ENCODE results near the gene SRSF10. TPM values are rescaled to one million over a fixed set of nuclear protein-coding genes. Genes with fewer than 3 reads are reported as not detected.
"Not testable (repeated sequence)": the region's sequence is repeated elsewhere in the genome, so short reads cannot be mapped to it uniquely, and the experiment has no call there.

Gene SRSF10
- total RNA-seq, 1 donor from 2014 or later, result 192 TPM

DNA sequence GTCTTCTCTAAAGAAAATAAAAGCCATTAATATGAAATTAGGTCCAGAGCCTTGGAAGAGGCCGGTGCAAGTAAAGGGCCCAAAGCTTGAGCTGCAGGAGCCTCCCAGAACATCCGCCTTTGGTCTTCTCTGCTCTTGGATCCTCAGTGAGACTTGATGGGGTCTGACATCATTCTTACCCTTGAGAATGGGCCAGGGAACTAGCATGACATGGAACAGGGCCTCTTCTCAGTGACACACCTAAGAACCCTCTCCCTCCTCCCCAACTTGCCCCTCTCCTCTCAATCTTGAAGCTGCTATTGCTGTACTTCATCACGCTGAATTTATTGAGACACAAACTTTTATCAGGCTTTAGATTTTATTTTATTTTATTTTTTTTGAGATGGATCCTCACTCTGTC, 40.3 kb upstream of the SRSF10 start:
- ChIA-PET CTCF (no interaction called here), POLR2A (no interaction called here)
- H3K36me3 Mint-ChIP-seq (ENCODE audit: low read depth), result no peaks in the 10 kb centered on the region
- H3K27me3 Mint-ChIP-seq, result peaks cover 4% of the 10 kb centered on the region
- TF ChIP-seq, protein P1, sequence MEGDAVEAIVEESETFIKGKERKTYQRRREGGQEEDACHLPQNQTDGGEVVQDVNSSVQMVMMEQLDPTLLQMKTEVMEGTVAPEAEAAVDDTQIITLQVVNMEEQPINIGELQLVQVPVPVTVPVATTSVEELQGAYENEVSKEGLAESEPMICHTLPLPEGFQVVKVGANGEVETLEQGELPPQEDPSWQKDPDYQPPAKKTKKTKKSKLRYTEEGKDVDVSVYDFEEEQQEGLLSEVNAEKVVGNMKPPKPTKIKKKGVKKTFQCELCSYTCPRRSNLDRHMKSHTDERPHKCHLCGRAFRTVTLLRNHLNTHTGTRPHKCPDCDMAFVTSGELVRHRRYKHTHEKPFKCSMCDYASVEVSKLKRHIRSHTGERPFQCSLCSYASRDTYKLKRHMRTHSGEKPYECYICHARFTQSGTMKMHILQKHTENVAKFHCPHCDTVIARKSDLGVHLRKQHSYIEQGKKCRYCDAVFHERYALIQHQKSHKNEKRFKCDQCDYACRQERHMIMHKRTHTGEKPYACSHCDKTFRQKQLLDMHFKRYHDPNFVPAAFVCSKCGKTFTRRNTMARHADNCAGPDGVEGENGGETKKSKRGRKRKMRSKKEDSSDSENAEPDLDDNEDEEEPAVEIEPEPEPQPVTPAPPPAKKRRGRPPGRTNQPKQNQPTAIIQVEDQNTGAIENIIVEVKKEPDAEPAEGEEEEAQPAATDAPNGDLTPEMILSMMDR (IDR thresholded peaks at IDR 0.05), result no peak
- H3K9me3 Mint-ChIP-seq, result no peaks in the 10 kb centered on the region
- H3K4me3 Mint-ChIP-seq, result no peak overlapping the region
- H3K4me1 Mint-ChIP-seq, result peaks cover 3% of the 10 kb centered on the region
- no peak overlapping the region for H3K27ac Mint-ChIP-seq
- DNase-seq (no peak), ATAC-seq (ENCODE audit: low read depth) (no peak)
- intact Hi-C loops (cut with micrococcal nuclease), result no loop called here

DNA sequence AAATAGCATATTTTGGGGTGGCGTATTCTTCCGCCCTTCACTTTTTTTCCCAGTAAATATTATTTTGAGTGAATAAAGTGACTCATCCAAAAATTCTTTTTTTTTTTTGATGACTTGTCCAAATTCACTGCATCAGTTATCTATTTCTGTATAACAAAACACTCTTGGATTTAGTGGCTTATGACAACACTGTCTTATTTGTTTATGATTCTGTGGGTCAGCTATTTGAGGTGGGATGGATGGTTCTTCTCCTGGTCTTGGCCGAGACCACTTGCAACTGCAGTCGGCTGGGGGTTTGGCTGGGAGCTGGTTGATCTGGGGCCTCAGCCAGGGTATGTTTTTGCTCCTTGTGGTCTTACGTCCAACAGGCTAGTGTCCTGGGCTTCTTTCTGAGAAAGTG, 39.9 kb upstream of the SRSF10 start:
- Mint-ChIP-seq H3K27me3 (peaks cover 7% of the 10 kb centered on the region), H3K4me3 (no peak overlapping the region), H3K27ac (no peak overlapping the region), H3K36me3 (ENCODE audit: low read depth) (no peaks in the 10 kb centered on the region), H3K4me1 (no peaks in the 10 kb centered on the region), H3K9me3 (no peaks in the 10 kb centered on the region)
- POLR2A ChIA-PET, result no interaction called here
- intact Hi-C loops (cut with micrococcal nuclease), result no loop called here
- DNase-seq (no peak), ATAC-seq (ENCODE audit: low read depth) (no peak)
- TF ChIP-seq, protein P1 (IDR thresholded peaks at IDR 0.05), result no peak
- CTCF ChIA-PET, result no interaction called here

DNA sequence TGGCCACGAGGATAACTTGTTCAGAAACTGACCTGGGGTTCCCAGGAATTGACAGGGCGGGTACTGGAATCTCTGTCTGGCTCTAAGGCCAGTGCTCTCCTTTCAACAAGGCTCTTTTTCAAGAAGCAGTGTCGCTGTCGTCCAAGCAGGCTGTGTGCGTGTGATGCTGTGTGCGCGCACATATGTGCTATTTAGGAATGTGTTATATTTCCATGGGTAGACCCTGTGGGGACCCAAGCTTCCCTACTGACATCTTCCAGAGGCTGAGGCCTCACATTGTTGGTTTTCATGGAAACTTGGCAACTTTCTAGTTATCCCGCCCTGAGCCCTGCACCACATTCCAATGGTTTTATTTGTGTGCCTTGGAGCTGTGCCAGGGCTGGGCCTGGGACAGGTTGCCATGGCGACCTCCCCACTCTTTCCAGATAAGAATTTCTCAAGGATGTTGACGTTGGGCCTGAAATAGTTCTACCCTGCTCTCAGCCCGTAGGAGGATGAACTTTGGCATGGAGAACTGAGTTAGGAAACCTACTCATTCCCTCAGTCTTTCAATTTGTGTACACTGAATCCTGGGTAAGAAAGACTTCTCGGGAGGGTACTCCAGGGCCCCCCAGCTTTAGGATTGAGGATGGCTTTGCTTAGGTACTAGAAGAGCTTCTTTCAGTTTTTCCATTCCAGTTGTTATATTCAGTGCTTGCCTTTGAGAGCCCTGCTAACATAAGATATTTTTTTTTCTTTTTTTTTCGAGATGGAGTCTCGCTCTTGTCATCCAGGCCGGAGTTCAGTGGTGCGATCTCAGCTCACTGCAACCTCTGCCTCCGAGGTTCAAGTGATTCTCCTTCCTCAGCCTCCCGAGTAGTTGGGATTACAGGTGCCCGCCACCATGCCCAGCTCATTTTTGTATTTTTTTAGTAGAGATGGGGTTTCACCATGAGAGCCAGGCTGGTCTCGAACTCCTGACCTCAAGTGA, 38.8 kb upstream of the SRSF10 start:
- intact Hi-C loops (cut with micrococcal nuclease), result no loop called here
- peaks cover 9% of the 10 kb centered on the region for H3K27me3 Mint-ChIP-seq
- no peaks in the 10 kb centered on the region for H3K4me1 Mint-ChIP-seq
- DNase-seq, result no peak
- ChIA-PET CTCF (no interaction called here), POLR2A (interaction anchor here (0.6 to 0.7 kb wide), 2 partner anchors 11 to 1634 kb away, joined by 3 to 5 read pairs; no protein-coding TSS in a partner anchor)
- no peak for ATAC-seq (ENCODE audit: low read depth)
- H3K27ac Mint-ChIP-seq, result no peak overlapping the region
- no peaks in the 10 kb centered on the region for H3K9me3 Mint-ChIP-seq
- H3K36me3 Mint-ChIP-seq (ENCODE audit: low read depth), result no peaks in the 10 kb centered on the region
- TF ChIP-seq, protein P1 (IDR thresholded peaks at IDR 0.05), result no peak
- H3K4me3 Mint-ChIP-seq, result no peak overlapping the region

DNA sequence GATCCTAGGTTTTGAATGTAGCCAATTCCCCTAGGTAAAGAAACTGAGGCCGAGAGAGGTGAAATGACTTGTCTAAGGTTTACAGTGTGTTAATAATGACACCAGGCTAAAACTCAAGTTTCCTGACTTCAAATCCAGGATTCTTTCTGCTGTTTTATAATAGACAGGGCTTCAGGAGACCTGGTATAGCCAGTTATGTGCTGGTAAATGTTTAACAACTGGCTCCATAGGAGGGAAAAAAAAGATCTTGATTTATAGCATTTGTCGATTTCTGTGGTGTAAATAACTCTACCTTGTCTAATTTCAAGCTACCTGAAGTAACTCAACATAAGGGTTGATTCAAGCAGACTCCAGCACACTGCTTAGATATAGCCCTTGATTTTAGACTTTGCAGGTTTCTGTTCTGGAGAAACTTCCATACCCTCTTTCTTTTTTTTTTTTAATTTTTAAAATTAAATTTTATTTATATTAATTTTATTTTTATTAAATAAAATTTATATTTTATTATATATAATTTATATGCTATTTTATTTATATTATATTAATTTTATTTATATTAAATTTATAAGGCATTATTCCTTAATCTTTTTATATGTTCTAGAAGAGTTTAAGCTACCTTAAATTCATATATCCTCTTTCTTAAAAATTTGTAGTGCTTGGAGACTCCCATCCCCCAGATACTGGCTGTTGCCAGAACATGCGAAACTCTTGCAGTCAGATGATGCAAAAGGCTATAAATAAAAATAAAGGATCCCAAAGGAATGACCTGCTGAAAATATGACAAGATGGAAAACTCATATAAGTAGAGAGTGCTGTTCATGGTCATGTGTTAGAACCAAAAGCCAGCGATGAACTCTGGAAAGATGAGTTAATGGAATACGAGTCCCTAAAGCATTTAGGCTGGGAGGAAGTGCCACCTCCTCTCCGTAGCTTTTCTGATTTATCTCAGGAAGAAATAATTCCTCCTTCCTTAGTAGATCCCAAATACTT, 35.4 kb upstream of the SRSF10 start:
- H3K27me3 Mint-ChIP-seq, result peaks cover 17% of the 10 kb centered on the region
- no peak overlapping the region for H3K4me3 Mint-ChIP-seq
- no peaks in the 10 kb centered on the region for H3K9me3 Mint-ChIP-seq
- ChIA-PET CTCF (no interaction called here), POLR2A (no interaction called here)
- ATAC-seq (ENCODE audit: low read depth) (no peak), DNase-seq (no peak)
- intact Hi-C loops (cut with micrococcal nuclease), result no loop called here
- H3K27ac Mint-ChIP-seq, result no peak overlapping the region
- H3K4me1 Mint-ChIP-seq, result no peaks in the 10 kb centered on the region
- TF ChIP-seq, protein P1 (IDR thresholded peaks at IDR 0.05), result no peak
- no peaks in the 10 kb centered on the region for H3K36me3 Mint-ChIP-seq (ENCODE audit: low read depth)

DNA sequence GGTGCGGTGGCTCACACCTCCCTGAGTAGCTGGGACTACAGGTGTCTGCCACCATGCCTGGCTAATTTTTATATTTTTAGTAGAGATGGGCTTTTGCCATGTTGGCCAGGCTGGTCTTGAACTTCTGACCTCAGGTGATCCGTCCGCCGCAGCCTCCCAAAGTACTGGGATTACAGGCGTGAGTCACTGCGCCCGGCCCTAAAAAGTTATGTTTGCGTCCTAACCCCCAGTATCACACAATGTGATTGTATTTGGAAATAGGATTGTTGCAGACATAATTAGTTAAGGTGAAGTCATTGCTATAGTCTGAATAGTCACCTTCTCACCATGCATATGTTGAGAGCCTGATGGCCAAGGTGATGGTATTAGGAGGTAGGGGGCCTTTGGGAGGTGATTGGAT, 32.8 kb upstream of the SRSF10 start:
- H3K9me3 Mint-ChIP-seq; POLR2A ChIA-PET; intact Hi-C loops (cut with micrococcal nuclease); H3K27ac Mint-ChIP-seq; DNase-seq; H3K4me1 Mint-ChIP-seq; ATAC-seq (ENCODE audit: low read depth); CTCF ChIA-PET; H3K36me3 Mint-ChIP-seq (ENCODE audit: low read depth); H3K4me3 Mint-ChIP-seq: not testable (repeated sequence)
- peaks cover 19% of the 10 kb centered on the region for H3K27me3 Mint-ChIP-seq
